Activated CD8-positive, alpha-beta T cell treated with anti-CD3 and anti-CD28 coated beads, Interleukin-2, amount 10 ng/mL, durations not matched to agents 7 days and 5 days (primary cell): ENCODE results near the gene JAKMIP1. TPM values are rescaled to one million over a fixed set of nuclear protein-coding genes. Genes with fewer than 3 reads are reported as not detected.

ENCODE experiments used
- ATAC-seq: fragments of 150-1000 bp; cut with Tn5 transposase; one replicate; pipeline ENCODE4 v1.10.0; 2021; ENCODE audit warnings: moderate library complexity
- CTCF ChIA-PET: fragments of 350-600 bp; sonication (Branson Sonifier 250); formaldehyde crosslinking; loops from one replicate; lab custom pipeline; 2021; ENCODE audit warnings: antibody characterized with exemption; lab: Charles Lee
- POLR2A ChIA-PET: fragments of 350-600 bp; sonication (Branson Sonifier 250); formaldehyde crosslinking; loops from one replicate; lab custom pipeline; 2021; ENCODE audit warnings: antibody characterized with exemption; lab: Charles Lee
- DNase-seq: peaks from one replicate; pipeline ENCODE4 v3.0.0-alpha.2; 2020
- H3K27ac Mint-ChIP-seq: one replicate; pipeline ENCODE4 v1.8.0; 2021; ENCODE audit warnings: mild to moderate bottlenecking, mixed read lengths
- H3K27me3 Mint-ChIP-seq: one replicate; pipeline ENCODE4 v1.8.0; 2021; ENCODE audit warnings: low read depth, mixed read lengths
- H3K36me3 Mint-ChIP-seq: one replicate; pipeline ENCODE4 v1.8.0; 2021; ENCODE audit warnings: low read depth, mixed read lengths
- H3K4me1 Mint-ChIP-seq: one replicate; pipeline ENCODE4 v1.8.0; 2021; ENCODE audit warnings: low read depth, mixed read lengths
- H3K4me3 Mint-ChIP-seq: one replicate; pipeline ENCODE4 v1.8.0; 2021; ENCODE audit warnings: mild to moderate bottlenecking, mixed read lengths
- H3K9me3 Mint-ChIP-seq: one replicate; pipeline ENCODE4 v1.8.0; 2022; ENCODE audit warnings: mixed read lengths; ENCODE audit not compliant: insufficient read depth
- total RNA-seq, 2 experiments: library from RNA; stranded (reverse); gene quantifications; one replicate each; pipeline ENCODE4 v1.2.3, GENCODE V29; 2021

The JAKMIP1 gene
- total RNA-seq, 2 experiments from 2014 or later, result 9.3 to 9.6 TPM

DNA sequence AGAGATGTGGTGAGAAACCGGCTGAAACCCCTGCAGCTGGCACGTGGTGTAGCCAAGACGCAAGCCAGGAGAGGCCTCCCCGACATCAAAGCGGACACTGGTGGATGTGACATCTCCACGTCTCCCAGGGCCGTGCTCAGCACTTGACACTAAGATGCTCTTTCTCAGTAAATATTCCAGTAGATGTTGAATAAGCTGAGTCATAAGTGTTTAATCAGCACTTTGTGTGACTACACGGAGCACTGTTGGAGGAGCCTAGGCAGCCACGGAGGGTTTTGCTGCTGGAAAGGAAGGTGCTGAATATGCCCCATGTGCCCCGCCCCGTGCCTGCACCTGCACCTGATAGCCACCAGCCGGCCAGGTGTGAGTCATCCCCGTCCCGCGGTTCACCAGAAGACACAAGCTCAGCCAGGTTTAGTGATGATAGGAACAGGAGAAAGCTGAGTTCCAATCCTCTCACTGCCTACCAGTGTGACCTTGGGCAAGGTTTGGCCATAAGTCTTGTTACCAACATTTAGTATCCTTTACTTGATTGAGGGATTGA, 153.1 kb downstream of the JAKMIP1 start:
- ATAC-seq, result no peak
- no peak overlapping the region for H3K27ac Mint-ChIP-seq
- H3K27me3 Mint-ChIP-seq, result no peaks in the 10 kb centered on the region
- H3K4me1 Mint-ChIP-seq, result peaks cover 12% of the 10 kb centered on the region
- CTCF ChIA-PET, result no interaction called here
- H3K36me3 Mint-ChIP-seq, result no peaks in the 10 kb centered on the region
- no peaks in the 10 kb centered on the region for H3K9me3 Mint-ChIP-seq
- no peak overlapping the region for H3K4me3 Mint-ChIP-seq
- POLR2A ChIA-PET, result no interaction called here
- no peak for DNase-seq

DNA sequence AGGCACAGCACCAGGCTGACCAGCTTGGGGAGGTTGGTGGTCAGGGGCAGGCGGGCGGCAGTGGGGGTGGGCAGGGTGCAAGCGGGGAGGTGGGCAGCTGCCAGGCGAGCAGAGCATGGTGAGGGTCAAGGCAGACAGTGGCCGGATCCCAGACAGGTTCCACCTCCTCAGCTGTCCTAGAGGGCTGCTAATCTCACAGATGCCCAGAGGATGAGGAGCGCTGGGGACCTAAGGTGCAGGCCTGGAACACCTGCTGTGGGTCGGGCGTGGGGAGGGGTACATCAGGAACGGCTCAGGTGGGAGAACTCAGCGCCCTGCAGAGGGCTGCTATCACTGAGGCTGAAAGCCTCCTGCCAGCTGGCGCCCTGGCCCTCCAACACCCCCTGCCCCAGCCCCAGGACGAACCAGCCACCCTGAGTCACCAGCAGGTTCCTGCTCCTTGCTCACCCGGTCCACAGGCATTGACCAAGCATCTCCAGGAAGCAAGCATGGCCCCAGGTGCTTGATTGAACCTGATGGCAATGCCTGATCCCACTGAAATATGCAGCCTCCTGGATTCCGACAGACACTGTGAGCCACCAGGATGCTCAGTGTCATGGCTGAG, 153.7 kb downstream of the JAKMIP1 start:
- ChIA-PET CTCF (no interaction called here), POLR2A (no interaction called here)
- Mint-ChIP-seq H3K27ac (no peak overlapping the region), H3K4me3 (no peak overlapping the region), H3K9me3 (no peaks in the 10 kb centered on the region), H3K4me1 (peaks cover 14% of the 10 kb centered on the region), H3K36me3 (no peaks in the 10 kb centered on the region), H3K27me3 (no peaks in the 10 kb centered on the region)
- DNase-seq (no peak), ATAC-seq (no peak)

GRCh38 chr4:6044805-6045204, 155.5 kb downstream of the JAKMIP1 start:
- POLR2A ChIA-PET, result no interaction called here
- H3K4me3 Mint-ChIP-seq, result no peak overlapping the region
- no peaks in the 10 kb centered on the region for H3K27me3 Mint-ChIP-seq
- CTCF ChIA-PET, result no interaction called here
- H3K4me1 Mint-ChIP-seq, result peaks cover 17% of the 10 kb centered on the region
- DNase-seq, result no peak
- no peaks in the 10 kb centered on the region for H3K36me3 Mint-ChIP-seq
- H3K9me3 Mint-ChIP-seq, result no peaks in the 10 kb centered on the region
- no peak for ATAC-seq
- H3K27ac Mint-ChIP-seq, result no peak overlapping the region

DNA sequence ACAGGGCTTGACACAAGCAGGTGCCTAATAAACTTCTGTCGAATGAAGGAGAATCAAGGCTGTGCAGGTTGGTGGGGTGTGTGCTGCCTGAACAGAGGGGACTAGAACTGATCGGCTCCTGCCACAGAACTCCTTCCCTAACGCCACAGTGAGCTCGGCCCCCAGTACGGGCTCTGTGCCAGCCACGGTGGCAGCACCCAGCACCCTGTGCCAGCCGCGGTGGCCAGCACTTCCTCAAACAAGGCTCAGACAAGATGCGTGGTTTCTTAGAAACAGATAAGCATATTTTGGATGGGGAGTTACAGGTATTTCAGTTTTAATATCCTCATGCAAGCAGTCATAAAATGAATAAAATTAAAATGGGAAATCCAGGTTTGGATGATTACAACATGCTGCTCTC, 156.1 kb downstream of the JAKMIP1 start:
- ChIA-PET CTCF (no interaction called here), POLR2A (no interaction called here)
- Mint-ChIP-seq H3K4me1 (peaks cover 17% of the 10 kb centered on the region), H3K27me3 (no peaks in the 10 kb centered on the region), H3K36me3 (no peaks in the 10 kb centered on the region), H3K4me3 (no peak overlapping the region), H3K9me3 (no peaks in the 10 kb centered on the region), H3K27ac (no peak overlapping the region)
- ATAC-seq, result no peak
- DNase-seq, result no peak

DNA sequence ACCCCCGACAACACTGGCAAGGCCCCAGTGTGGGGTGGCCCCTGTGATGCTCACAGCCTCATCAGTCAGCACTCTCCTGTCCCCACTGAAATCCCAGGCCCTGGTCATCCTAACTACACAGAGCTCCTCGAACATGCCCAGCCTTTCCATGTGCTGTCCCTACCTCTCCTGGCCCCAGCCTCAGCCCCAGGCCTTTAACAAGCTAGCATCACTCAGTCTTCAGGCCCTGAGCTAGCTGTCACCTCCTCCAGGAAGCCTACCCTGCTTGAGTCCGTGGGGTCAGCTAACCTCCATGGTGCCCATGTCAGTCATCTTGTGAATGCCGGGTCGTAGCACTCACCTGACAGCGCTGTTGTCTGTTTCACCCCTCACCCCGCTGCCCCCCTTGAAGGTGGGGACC, 156.5 kb downstream of the JAKMIP1 start:
- H3K36me3 Mint-ChIP-seq, result no peaks in the 10 kb centered on the region
- no peaks in the 10 kb centered on the region for H3K27me3 Mint-ChIP-seq
- H3K9me3 Mint-ChIP-seq, result no peaks in the 10 kb centered on the region
- POLR2A ChIA-PET, result no interaction called here
- CTCF ChIA-PET, result no interaction called here
- peaks cover 17% of the 10 kb centered on the region for H3K4me1 Mint-ChIP-seq
- DNase-seq (no peak), ATAC-seq (no peak)
- no peak overlapping the region for H3K27ac Mint-ChIP-seq
- no peak overlapping the region for H3K4me3 Mint-ChIP-seq

GRCh38 chr4:6043188-6043587, 157.2 kb downstream of the JAKMIP1 start:
- DNase-seq (no peak), ATAC-seq (no peak)
- Mint-ChIP-seq H3K27ac (no peak overlapping the region), H3K27me3 (no peaks in the 10 kb centered on the region), H3K4me3 (no peak overlapping the region), H3K36me3 (no peaks in the 10 kb centered on the region), H3K4me1 (peaks cover 12% of the 10 kb centered on the region), H3K9me3 (no peaks in the 10 kb centered on the region)
- ChIA-PET CTCF (no interaction called here), POLR2A (no interaction called here)

- H3K27ac Mint-ChIP-seq, result no peak overlapping the region
- CTCF ChIA-PET, result interaction anchor here (0.8 kb wide), 1 partner anchor 289 kb away, joined by 4 read pairs; no protein-coding TSS in a partner anchor
- ATAC-seq, result no peak
Observed at GRCh38 chr4:6042293-6043063, 157.9 kb downstream of the JAKMIP1 start.

GRCh38 chr4:6041800-6042199, 158.5 kb downstream of the JAKMIP1 start:
- CTCF ChIA-PET, result interaction anchor here (0.8 kb wide), 1 partner anchor 290 kb away, joined by 4 read pairs; no protein-coding TSS in a partner anchor

More at GRCh38 chr4:6042293-6043063, 157.9 kb downstream of the JAKMIP1 start:
- no peaks in the 10 kb centered on the region for H3K27me3 Mint-ChIP-seq
- POLR2A ChIA-PET, result no interaction called here
- H3K9me3 Mint-ChIP-seq, result no peaks in the 10 kb centered on the region
- H3K4me3 Mint-ChIP-seq, result no peak overlapping the region
- no peak for DNase-seq
- H3K36me3 Mint-ChIP-seq, result no peaks in the 10 kb centered on the region
- peaks cover 12% of the 10 kb centered on the region for H3K4me1 Mint-ChIP-seq

GRCh38 chr4:6038711-6039110, 161.6 kb downstream of the JAKMIP1 start:
- H3K27me3 Mint-ChIP-seq, result no peaks in the 10 kb centered on the region
- ChIA-PET CTCF (no interaction called here), POLR2A (no interaction called here)
- DNase-seq, result no peak
- H3K36me3 Mint-ChIP-seq, result no peaks in the 10 kb centered on the region
- peaks cover 9% of the 10 kb centered on the region for H3K4me1 Mint-ChIP-seq
- H3K4me3 Mint-ChIP-seq, result no peak overlapping the region
- no peaks in the 10 kb centered on the region for H3K9me3 Mint-ChIP-seq
- ATAC-seq, result no peak
- no peak overlapping the region for H3K27ac Mint-ChIP-seq

More at GRCh38 chr4:6041800-6042199, 158.5 kb downstream of the JAKMIP1 start:
- POLR2A ChIA-PET, result no interaction called here
- Mint-ChIP-seq H3K36me3 (no peaks in the 10 kb centered on the region), H3K4me1 (peaks cover 12% of the 10 kb centered on the region), H3K27ac (no peak overlapping the region), H3K9me3 (no peaks in the 10 kb centered on the region), H3K4me3 (no peak overlapping the region), H3K27me3 (no peaks in the 10 kb centered on the region)
- ATAC-seq (no peak), DNase-seq (no peak)

DNA sequence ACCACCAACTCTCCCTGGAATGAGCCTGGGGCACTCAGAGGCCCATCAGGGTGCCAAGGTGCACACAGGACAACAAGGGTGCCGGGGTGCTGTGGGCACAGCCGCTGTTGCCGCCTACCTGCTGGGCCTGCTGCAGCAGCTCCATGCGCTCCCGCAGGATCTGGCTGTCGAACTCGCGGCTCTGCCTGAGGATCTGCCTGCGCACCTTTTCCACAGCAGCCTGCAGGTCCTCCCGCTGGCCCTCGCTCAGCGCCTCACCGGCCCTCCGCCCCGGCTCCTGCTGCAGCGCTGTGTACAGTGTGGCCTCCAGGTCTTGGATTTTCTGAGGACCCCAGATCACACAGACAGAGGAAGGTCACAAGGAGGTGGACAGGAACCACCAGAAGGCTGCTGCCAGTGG, 164.6 kb downstream of the JAKMIP1 start:
- ChIA-PET CTCF (no interaction called here), POLR2A (no interaction called here)
- Mint-ChIP-seq H3K9me3 (no peaks in the 10 kb centered on the region), H3K27me3 (peaks cover 2% of the 10 kb centered on the region), H3K4me1 (peaks cover 2% of the 10 kb centered on the region), H3K36me3 (no peaks in the 10 kb centered on the region), H3K4me3 (no peak overlapping the region), H3K27ac (no peak overlapping the region)
- ATAC-seq, result no peak
- DNase-seq, result no peak

DNA sequence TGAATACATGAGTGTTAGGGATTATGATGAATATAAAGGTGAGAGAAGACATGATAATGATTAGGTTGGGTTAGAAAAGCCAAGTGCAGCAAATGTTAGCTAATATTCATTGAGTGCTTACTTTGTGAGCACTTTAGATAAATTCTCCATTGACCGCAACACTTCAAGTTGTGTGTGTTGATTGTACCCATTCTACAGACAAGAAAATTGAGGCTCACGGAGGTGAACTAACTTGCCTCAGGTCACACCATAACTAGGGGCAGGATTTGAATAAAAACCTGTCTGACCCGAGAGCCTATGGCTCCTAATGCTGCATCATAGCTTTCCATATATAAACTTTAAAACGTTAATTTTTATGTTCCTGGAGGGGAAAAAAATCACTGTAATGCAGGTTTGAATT, 167.0 kb downstream of the JAKMIP1 start:
- no peak for ATAC-seq
- no peaks in the 10 kb centered on the region for H3K4me1 Mint-ChIP-seq
- H3K9me3 Mint-ChIP-seq, result no peaks in the 10 kb centered on the region
- no peaks in the 10 kb centered on the region for H3K36me3 Mint-ChIP-seq
- CTCF ChIA-PET, result interaction anchor here (1.8 kb wide), 1 partner anchor 35 kb away, joined by 5 read pairs; no protein-coding TSS in a partner anchor
- H3K27me3 Mint-ChIP-seq, result peaks cover 2% of the 10 kb centered on the region
- no peak overlapping the region for H3K27ac Mint-ChIP-seq
- H3K4me3 Mint-ChIP-seq, result no peak overlapping the region
- POLR2A ChIA-PET, result no interaction called here
- DNase-seq, result no peak
